ENCODE results near the gene CCT6B. TPM values are rescaled to one million over a fixed set of nuclear protein-coding genes. Genes with fewer than 3 reads are reported as not detected.
"Not testable (repeated sequence)": the region's sequence is repeated elsewhere in the genome, so short reads cannot be mapped to it uniquely, and the experiment has no call there.

Gene CCT6B
- total RNA-seq, 1 experiment from 2014 or later: 0.52 TPM

DNA sequence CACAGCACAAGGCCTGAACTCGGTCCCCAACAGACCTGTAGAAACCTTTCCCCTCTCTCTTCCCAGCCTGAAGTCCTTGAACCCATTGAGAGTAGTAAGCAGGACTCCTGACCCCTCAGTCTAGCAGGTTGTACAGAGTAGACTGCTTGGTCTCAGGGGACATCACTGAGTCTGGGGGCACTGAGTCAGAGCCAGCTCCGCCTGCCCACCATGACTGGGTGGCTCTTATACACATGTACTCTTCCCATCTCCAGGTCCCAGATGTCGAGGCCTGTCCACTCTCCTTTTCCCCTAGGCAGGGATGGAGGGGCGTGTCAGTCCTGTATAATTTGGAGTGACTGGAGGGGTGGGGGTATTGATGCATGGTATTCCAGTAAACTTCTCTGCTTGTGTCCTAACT is 42.5 kb upstream of the CCT6B start:
- Mint-ChIP-seq H3K36me3 (ENCODE audit: insufficient read depth, unreplicated experiment) (peaks cover 40% of the 10 kb centered on the region), H3K27ac (ENCODE audit: unreplicated experiment) (no peak overlapping the region), H3K4me1 (ENCODE audit: low read depth, unreplicated experiment) (no peaks in the 10 kb centered on the region), H3K9me3 (ENCODE audit: low read depth, unreplicated experiment) (no peaks in the 10 kb centered on the region), H3K27me3 (ENCODE audit: unreplicated experiment) (no peaks in the 10 kb centered on the region), H3K4me3 (ENCODE audit: low read depth, unreplicated experiment) (no peak overlapping the region)
- CTCF ChIA-PET: no interaction called here
- TF ChIP-seq, protein P1, sequence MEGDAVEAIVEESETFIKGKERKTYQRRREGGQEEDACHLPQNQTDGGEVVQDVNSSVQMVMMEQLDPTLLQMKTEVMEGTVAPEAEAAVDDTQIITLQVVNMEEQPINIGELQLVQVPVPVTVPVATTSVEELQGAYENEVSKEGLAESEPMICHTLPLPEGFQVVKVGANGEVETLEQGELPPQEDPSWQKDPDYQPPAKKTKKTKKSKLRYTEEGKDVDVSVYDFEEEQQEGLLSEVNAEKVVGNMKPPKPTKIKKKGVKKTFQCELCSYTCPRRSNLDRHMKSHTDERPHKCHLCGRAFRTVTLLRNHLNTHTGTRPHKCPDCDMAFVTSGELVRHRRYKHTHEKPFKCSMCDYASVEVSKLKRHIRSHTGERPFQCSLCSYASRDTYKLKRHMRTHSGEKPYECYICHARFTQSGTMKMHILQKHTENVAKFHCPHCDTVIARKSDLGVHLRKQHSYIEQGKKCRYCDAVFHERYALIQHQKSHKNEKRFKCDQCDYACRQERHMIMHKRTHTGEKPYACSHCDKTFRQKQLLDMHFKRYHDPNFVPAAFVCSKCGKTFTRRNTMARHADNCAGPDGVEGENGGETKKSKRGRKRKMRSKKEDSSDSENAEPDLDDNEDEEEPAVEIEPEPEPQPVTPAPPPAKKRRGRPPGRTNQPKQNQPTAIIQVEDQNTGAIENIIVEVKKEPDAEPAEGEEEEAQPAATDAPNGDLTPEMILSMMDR (IDR thresholded peaks at IDR 0.05; ENCODE audit: unreplicated experiment): no peak
- BruUV-seq (replicated peaks): no TSS peak
- DNase-seq: no peak
- intact Hi-C loops (cut with micrococcal nuclease; ENCODE audit: unreplicated experiment): no loop called here

- Mint-ChIP-seq H3K36me3 (ENCODE audit: insufficient read depth, unreplicated experiment) (peaks cover 33% of the 10 kb centered on the region), H3K27ac (ENCODE audit: unreplicated experiment) (no peak overlapping the region), H3K9me3 (ENCODE audit: low read depth, unreplicated experiment) (no peaks in the 10 kb centered on the region), H3K4me3 (ENCODE audit: low read depth, unreplicated experiment) (no peak overlapping the region), H3K4me1 (ENCODE audit: low read depth, unreplicated experiment) (no peaks in the 10 kb centered on the region), H3K27me3 (ENCODE audit: unreplicated experiment) (no peaks in the 10 kb centered on the region)
- no peak for DNase-seq
- intact Hi-C loops (cut with micrococcal nuclease; ENCODE audit: unreplicated experiment): no loop called here
- CTCF ChIA-PET: no interaction called here
- BruUV-seq (replicated peaks): no TSS peak
- TF ChIP-seq, protein P1 (IDR thresholded peaks at IDR 0.05; ENCODE audit: unreplicated experiment): no peak
These were observed 41.8 kb upstream of the CCT6B start for GRCh38 chr17:35002876-35003551.

GRCh38 chr17:35001549-35001948 is 40.3 kb upstream of the CCT6B start:
- Mint-ChIP-seq H3K4me1 (ENCODE audit: low read depth, unreplicated experiment) (no peaks in the 10 kb centered on the region), H3K4me3 (ENCODE audit: low read depth, unreplicated experiment) (no peak overlapping the region), H3K36me3 (ENCODE audit: insufficient read depth, unreplicated experiment) (peaks cover 18% of the 10 kb centered on the region), H3K27ac (ENCODE audit: unreplicated experiment) (no peak overlapping the region), H3K9me3 (ENCODE audit: low read depth, unreplicated experiment) (no peaks in the 10 kb centered on the region), H3K27me3 (ENCODE audit: unreplicated experiment) (no peaks in the 10 kb centered on the region)
- DNase-seq: no peak
- BruUV-seq (replicated peaks): no TSS peak
- TF ChIP-seq, protein P1 (IDR thresholded peaks at IDR 0.05; ENCODE audit: unreplicated experiment): no peak
- CTCF ChIA-PET: no interaction called here
- intact Hi-C loops (cut with micrococcal nuclease; ENCODE audit: unreplicated experiment): no loop called here

GRCh38 chr17:35000965-35001364 is 39.7 kb upstream of the CCT6B start:
- H3K4me1 Mint-ChIP-seq (ENCODE audit: low read depth, unreplicated experiment); CTCF ChIA-PET; H3K27ac Mint-ChIP-seq (ENCODE audit: unreplicated experiment); H3K9me3 Mint-ChIP-seq (ENCODE audit: low read depth, unreplicated experiment); H3K27me3 Mint-ChIP-seq (ENCODE audit: unreplicated experiment); DNase-seq; BruUV-seq (replicated peaks); H3K4me3 Mint-ChIP-seq (ENCODE audit: low read depth, unreplicated experiment); intact Hi-C loops (cut with micrococcal nuclease; ENCODE audit: unreplicated experiment): not testable (repeated sequence)
- H3K36me3 Mint-ChIP-seq (ENCODE audit: insufficient read depth, unreplicated experiment): peaks cover 18% of the 10 kb centered on the region

- no peaks in the 10 kb centered on the region for H3K27me3 Mint-ChIP-seq (ENCODE audit: unreplicated experiment)
- CTCF ChIA-PET: no interaction called here
- H3K27ac Mint-ChIP-seq (ENCODE audit: unreplicated experiment): no peak overlapping the region
- peaks cover 19% of the 10 kb centered on the region for H3K36me3 Mint-ChIP-seq (ENCODE audit: insufficient read depth, unreplicated experiment)
- H3K4me3 Mint-ChIP-seq (ENCODE audit: low read depth, unreplicated experiment): no peak overlapping the region
- no TSS peak for BruUV-seq (replicated peaks)
- DNase-seq: no peak
- no peaks in the 10 kb centered on the region for H3K4me1 Mint-ChIP-seq (ENCODE audit: low read depth, unreplicated experiment)
- intact Hi-C loops (cut with micrococcal nuclease; ENCODE audit: unreplicated experiment): no loop called here
- TF ChIP-seq, protein P1 (IDR thresholded peaks at IDR 0.05; ENCODE audit: unreplicated experiment): no peak
- no peaks in the 10 kb centered on the region for H3K9me3 Mint-ChIP-seq (ENCODE audit: low read depth, unreplicated experiment)
These were observed 38.2 kb upstream of the CCT6B start for GRCh38 chr17:34999456-34999855.

All from Calu3 (cell line).